Measurements from ENCODE around the gene ATP6V1B1.
"Not testable (repeated sequence)": the region's sequence is repeated elsewhere in the genome, so short reads cannot be mapped to it uniquely, and the experiment has no call there.

Gene ATP6V1B1

GRCh38 chr2:70994009-70994698 lies 58.5 kb downstream of the ATP6V1B1 start:
- no peak for DNase-seq

- peak; percentile 73 for DNase-seq
Measured at GRCh38 chr2:70994699-70995425, 59.2 kb downstream of the ATP6V1B1 start, which contains the start of gene TEX261. TSS of gene TEX261 (minus strand) at chr2:70994873. CDS start at chr2:70994757, 116 bp downstream.

- DNase-seq = peak; percentile 69
Measured at GRCh38 chr2:70995426-70995729, 59.7 kb downstream of the ATP6V1B1 start.

- DNase-seq = not testable (repeated sequence)
Measured at GRCh38 chr2:70998885-70999284, 63.2 kb downstream of the ATP6V1B1 start.

GRCh38 chr2:70999362-70999761 lies 63.7 kb downstream of the ATP6V1B1 start:
- DNase-seq = no peak

GRCh38 chr2:70999931-71000330 lies 64.2 kb downstream of the ATP6V1B1 start:
- not testable (repeated sequence) for DNase-seq

- DNase-seq = peak; percentile 69
Measured at GRCh38 chr2:71000780-71001591, 65.3 kb downstream of the ATP6V1B1 start.

GRCh38 chr2:71001592-71001927 lies 65.9 kb downstream of the ATP6V1B1 start:
- DNase-seq = no peak

GRCh38 chr2:71001981-71002570 lies 66.4 kb downstream of the ATP6V1B1 start:
- DNase-seq = no peak

GRCh38 chr2:71003396-71003795 lies 67.7 kb downstream of the ATP6V1B1 start:
- no peak for DNase-seq

GRCh38 chr2:71003966-71004755 lies 68.5 kb downstream of the ATP6V1B1 start:
- no peak for DNase-seq

GRCh38 chr2:71004857-71005256 lies 69.2 kb downstream of the ATP6V1B1 start:
- DNase-seq = no peak

- DNase-seq = no peak
Measured at GRCh38 chr2:71005271-71006202, 69.8 kb downstream of the ATP6V1B1 start.

- no peak for DNase-seq
Measured at GRCh38 chr2:71006323-71006722, 70.6 kb downstream of the ATP6V1B1 start.

- DNase-seq = no peak
Measured at GRCh38 chr2:71006955-71007799, 71.5 kb downstream of the ATP6V1B1 start.

GRCh38 chr2:71008342-71008741 lies 72.6 kb downstream of the ATP6V1B1 start:
- no peak for DNase-seq

- not testable (repeated sequence) for DNase-seq
Measured at GRCh38 chr2:71011786-71012185, 76.1 kb downstream of the ATP6V1B1 start.

All from NCI-H1105 treated with DMSO at 0.1 percent for 48 hours (cell line).